GM21360 (cell line): ENCODE measurements around the gene IQCE.

Experiments used
- ATAC-seq: cut with Tn5 transposase; IDR thresholded peaks from one replicate; pipeline ENCODE4 v1.9.1; 2021; ENCODE audit warnings: mild to moderate bottlenecking, moderate library complexity; ENCODE audit not compliant: unreplicated experiment

Gene IQCE

DNA sequence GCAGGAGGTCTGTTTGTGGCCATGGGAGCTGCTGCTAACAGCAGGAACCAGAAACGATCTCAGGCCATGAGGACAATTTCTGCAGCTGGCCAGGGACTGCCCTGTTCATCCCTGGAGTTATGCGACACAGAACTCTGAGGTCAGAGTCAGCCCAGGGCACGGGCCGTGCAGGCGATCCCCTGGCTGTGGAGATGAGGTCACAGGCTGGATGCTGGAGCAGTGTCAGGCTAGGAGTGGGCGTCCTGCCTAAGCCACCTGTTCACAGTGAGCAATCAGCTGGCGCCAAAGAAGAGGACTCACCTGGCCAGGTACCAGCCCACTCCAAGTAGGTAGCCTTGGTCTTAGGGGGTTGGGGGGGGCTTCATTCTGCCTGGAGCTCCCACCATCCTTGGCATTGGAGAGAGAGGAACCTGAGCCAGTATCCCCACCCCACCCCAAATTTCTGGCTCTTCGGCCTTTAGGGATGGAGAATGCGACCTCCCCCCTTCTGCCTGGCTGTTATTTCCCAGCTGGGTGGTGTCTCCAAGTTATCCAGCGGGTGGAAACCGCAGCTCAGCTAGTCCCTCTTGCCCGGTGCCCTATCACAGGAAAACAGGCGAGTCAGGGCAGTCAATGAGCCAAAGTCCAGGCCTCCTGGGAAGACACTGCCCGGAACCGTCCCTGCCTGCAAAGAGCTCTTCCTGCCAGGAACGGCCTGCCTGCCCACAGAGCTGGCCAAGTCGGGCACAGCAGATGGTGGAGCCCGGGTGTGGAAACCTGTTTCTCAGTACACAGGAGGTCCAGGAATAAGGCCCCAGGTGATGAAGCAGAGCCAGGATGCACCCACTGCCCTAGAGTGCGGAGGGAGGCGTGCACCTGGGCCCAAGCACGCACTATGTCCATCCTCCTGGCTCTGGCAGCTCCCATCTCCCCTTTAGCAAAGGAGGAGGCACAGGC lies 71.2 kb downstream of the IQCE start:
- ATAC-seq = no peak

- ATAC-seq = peak; percentile 1
Measured at GRCh38 chr7:2631946-2632732, 73.4 kb downstream of the IQCE start, which contains the start of gene TTYH3. TSS of gene TTYH3 (plus strand) at chr7:2631986. CDS start at chr7:2632156, 170 bp downstream.

DNA sequence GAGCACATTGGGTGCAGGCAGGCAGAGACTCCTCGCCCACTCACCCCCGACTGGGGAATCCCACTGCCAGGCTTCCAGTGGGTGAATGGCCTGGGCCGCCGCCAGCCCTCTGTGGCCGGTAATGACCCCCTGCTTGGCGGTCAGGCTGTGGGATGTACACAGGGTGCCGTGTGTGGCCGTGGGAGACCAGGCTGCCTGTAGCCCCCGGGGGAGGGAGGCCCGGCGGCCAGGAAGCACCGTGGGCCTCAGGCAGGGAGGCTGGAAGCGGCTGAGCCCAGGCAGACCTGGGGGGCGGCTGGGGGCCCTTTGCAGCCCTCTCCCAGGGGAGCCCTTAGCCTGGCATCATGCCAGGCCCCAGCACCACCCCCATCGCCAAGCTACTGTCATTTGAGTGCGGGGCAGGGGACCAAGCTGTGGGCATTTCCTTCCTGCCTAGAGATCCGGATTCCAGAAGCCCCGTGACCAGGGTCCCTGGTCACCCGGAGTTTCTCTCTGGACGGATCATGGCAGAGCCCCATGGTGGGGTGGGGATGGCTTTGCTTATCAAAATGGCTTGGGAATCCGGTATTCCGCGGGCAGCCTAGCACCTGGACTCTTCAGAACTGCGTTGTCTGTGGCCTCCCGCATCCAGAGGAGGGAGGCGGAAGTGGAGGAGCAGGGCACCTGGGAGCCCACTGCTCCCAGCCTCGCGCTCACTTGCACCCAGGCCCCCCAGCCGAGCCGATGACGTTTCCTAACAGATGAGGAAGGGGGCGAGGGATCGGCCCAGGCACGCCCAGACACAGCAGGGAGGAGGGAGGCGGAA lies 74.2 kb downstream of the IQCE start:
- ATAC-seq = no peak

DNA sequence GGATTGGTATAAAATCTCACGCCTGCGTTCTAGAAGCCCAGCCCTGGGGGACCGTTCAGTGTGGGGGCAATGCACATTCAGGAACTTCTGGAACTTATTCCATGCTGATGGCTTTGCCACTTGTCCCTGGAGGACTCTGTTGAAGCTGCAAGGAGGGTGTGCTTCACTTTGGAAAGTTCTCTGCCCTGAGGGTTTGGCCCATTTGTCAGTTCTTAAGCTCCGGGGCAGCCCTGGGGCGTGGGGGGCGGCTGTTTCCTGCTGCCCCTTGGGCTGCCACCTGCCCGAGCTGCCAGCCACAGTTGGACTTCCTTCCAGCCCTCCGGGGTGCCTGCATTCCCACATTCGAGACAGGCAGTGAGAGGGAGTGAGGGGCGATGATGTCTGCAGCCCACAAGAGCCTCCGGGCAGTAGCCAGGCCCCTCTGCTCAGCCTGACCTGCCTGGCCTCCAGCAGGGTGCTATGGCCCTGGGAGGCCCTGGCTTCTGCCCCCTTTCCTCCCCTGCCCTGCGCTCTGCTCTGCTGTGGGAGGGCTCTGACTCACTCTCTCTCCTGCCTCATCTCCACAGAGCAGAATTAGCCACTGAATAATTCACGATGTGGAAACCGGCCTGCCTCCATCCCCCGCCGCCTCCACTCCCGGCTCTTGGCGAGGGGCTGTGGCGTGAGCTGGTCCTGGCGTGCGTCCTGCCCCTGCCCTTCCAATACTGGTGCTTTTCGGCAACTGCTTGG lies 74.9 kb downstream of the IQCE start:
- ATAC-seq = no peak

DNA sequence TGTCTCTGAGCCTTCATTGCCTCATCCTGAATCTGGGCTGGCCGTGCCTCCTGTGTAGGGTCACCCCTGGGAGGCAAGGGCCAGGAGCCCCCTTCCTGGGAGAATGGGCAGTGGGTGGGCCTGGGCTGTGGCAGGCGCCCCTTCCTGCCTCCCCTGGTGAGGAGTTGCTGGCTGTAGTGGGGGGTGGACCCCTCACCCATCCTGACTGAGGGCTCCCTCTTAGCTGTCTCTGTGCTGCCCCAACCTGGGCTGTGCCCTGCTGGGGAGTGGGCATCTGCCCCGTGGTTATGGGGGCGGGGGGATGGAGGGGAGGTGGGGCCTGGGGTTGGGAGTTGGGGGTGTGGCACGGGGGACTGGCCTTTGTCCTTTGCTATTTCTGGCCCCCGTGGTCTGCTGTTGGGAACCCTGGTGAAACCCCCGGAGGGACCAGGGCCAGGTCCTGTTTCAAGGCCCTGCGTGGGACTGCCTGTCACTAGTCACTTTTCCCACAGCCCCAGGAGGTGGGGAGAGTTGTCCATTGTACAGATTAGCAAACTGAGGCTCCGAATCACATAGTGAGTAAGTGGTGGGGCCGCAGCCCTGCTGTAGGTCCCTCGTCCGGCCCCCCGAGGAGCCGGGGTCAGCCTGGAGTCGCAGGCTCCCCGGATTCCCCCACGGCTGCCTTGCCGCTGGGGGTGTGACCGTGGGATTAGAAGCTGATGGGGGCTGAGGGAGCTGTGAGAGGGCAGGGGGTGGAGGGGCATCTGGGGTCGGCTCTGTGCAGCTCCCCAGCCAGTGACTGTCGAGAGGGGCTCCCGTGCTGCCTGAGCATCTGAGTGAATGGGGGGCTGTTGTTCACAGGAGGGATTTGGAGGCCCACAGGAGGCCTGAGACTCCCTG lies 75.7 kb downstream of the IQCE start:
- no peak for ATAC-seq

DNA sequence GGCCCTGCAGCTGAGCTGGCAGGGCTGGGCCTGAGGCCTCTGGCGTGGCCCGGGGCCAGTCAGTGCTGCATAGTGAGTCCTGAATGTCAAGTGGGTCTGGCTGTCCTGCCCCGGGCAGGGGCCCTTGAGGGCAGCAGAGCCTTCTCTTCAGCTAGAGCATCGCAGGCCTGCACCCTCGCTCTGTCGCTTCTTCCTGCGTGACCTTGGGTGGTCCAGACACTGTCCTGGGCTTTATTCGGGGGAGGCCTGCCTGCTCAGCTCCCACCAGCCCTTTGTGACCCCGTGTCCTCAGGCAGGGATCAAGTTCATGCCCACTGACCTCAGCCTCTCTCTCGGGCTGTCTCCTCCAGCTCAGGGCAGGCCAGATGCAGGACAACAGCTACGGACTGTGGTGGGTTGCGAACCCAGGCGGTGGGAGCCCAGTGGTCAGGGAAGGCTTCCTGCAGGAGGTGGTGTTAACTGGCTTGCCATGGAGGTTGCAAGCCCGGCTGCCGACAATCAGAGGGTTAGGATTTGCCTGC lies 76.4 kb downstream of the IQCE start:
- ATAC-seq = no peak

DNA sequence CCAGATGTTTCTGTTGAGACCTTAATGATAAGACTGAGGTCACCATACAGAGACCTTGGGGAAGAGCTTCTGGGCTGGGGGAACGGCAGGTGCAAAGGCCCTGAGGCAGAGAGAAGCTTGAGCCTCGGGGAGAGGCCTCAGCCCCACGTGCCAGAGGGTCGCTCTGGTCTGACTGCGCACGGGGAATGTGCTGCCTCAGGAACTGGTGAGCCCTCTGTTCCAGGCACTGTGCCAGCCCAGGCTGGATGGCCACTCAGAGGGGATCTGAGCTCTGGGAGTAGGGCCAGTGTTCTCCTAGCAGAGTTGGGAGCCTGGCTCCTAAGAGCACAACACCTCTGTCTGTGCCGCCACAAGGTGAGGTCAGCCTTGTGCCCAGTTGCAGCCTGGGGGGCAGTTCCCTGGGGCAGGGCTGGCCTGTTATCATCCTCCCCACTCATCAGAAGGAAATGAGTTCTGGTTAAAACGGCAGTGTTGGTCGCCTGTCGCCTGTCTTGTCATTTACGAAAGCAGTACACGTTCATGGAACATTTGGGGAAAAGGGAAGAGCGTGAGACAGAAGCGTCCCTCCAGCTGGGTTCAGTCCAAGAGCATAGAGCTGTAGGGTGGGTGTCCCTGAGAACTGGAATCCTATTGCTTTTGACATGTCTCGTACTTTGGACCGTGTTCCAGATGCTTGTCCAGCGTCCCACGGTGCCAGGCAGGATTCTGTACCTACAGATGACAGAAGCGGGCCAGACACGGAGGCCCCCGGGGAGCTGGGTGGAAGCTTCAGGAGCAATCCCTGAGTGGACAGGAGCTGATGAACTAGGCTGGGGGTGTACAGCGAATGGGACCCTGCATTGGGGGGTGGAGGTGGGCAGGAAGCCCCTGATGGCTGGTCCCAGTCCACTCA lies 77.3 kb downstream of the IQCE start:
- ATAC-seq = no peak

DNA sequence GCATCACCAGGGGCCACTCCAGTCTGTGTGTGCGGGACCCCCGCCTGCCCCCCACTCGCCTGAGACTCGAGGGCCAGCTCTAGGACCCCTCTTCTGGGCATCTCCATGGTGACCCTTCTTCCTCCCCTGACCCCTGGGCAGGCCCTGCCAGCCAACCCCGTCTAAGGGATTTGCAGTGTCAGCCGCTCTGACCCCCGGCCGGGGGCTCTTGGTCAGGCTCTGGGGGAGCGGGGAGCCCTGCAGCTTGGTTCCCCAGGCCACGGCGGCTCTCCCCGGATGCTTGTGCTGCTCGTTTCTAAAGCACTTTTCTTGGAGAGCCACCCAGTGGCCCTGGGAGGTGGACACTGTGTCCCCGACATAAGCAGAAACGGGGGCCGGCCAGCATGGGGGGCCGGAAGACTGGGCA lies 78.3 kb downstream of the IQCE start:
- no peak for ATAC-seq

GRCh38 chr7:2637505-2638223 lies 78.9 kb downstream of the IQCE start:
- ATAC-seq = peak; percentile 34

GRCh38 chr7:2638224-2638991 lies 79.6 kb downstream of the IQCE start:
- ATAC-seq = no peak

- ATAC-seq = no peak
Measured at GRCh38 chr7:2639181-2639681, 80.5 kb downstream of the IQCE start.

DNA sequence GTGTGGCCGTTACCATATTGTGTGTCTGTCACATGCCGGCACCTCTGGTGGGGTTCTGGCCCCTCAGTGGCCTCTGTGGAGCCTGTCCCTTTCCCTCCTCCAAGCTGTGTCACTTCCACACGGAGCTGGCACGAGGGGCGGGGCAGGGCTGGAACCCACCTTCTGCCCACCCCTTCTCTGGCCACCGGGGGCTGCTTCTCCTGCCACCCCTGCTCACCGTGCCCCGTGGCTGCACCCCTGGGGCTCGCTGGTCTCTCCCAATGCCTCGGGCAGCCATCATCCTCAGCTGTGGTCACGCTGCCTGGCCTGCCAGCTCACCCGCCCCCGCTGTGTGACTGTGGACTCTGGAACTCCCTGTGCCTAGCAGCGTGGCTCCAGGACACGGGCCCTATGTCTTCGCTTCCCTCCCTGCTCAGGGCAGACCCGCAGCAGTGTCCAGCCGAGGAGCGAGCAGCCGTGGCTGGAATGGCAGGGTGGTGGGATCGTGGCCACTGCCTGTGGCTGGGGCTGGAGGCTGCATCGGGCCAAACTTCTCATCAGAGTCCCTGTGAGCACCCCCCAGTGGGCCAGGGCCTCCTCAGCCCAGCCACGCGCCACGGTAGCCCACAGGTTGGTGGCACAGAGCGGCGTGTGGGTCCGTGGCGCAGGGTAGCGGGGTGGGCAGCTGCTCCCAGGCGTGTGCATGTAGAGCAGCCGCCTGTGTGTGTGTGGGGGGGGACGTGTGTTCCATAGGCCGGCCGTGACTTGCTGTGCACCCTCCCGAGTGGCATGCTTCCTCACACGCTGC lies 81.1 kb downstream of the IQCE start:
- ATAC-seq = no peak

DNA sequence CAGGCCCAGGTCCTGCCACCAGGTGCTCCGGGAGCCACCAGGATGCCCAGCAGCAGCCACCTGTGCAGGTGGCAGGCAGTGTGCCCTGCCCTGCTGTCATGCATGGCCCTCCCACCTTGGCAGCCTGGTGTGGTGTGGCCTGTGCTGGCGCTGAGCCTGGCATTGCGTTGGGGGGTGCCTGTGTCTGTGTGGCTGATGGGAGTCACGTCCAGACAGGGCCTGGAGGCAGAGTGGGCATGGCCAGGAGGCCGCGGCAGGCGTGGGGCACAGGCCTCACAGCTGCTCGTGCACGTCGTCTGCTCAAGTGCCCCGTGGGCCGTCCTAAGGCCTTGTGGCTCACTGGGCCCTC lies 81.7 kb downstream of the IQCE start:
- no peak for ATAC-seq

DNA sequence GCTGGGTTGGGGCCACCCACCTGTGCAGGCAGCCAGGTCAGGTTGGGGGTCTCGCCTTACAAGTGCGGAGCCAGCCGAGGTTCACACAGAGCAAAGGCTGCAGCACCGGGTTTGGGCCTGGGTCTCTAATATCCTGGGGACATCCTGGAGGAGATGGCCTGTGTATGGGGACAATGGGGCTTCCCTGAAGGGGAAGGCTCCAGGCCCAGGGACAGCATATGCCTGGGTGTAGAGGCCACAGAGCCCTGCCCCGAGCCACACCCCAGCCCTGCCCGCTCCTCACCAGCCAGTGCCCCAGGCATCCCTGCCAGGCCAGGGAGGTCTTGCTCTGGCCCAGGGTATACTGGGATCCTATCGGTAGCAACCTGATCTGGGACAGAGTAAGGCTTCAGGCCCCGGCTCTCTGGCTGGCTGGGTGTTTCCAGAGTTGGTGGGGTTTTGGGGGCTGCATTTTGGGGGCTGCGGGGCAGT lies 82.1 kb downstream of the IQCE start:
- no peak for ATAC-seq
